Measurements from ENCODE around the gene F8.

GRCh38 chrX:154998204-154998880 is 24.2 kb downstream of the F8 start:
- TF ChIP-seq CTCF (conservative IDR thresholded peaks at IDR 0.05; ENCODE audit: low read depth, low read length), result no peak
- TF ChIP-seq EZH2phosphoT487 (IDR thresholded peaks at IDR 0.05; ENCODE audit: borderline replicate concordance, low read length), result no peak
